GM21447 (cell line): ENCODE measurements around the gene PIR.

Experiments
- ATAC-seq: cut with Tn5 transposase; IDR thresholded peaks from one replicate; pipeline ENCODE4 v1.9.1; 2021; ENCODE audit not compliant: unreplicated experiment

Gene PIR

GRCh38 chrX:15350329-15350996 lies 142.7 kb downstream of the PIR start:
- ATAC-seq: no peak

GRCh38 chrX:15349046-15349445 lies 144.1 kb downstream of the PIR start:
- ATAC-seq: no peak

GRCh38 chrX:15345976-15346375 lies 147.2 kb downstream of the PIR start:
- ATAC-seq: no peak

GRCh38 chrX:15344106-15344505 lies 149.0 kb downstream of the PIR start:
- no peak for ATAC-seq

GRCh38 chrX:15343075-15343476 lies 150.1 kb downstream of the PIR start:
- no peak for ATAC-seq

- no peak for ATAC-seq
Observed at GRCh38 chrX:15340867-15341266, 152.3 kb downstream of the PIR start.

- ATAC-seq: no peak
Observed at GRCh38 chrX:15336023-15336413, 157.1 kb downstream of the PIR start.

GRCh38 chrX:15335135-15336022 lies 157.8 kb downstream of the PIR start, which contains the start of gene PIGA:
PIGA (minus strand) TSS chrX:15335523; CDS start chrX:15331930, 3,593 bp downstream.
- ATAC-seq: peak; percentile 98
